Endodermal cell (in vitro differentiated cells): ENCODE results near the gene PPP2R5C. TPM values are rescaled to one million over a fixed set of nuclear protein-coding genes. Genes with fewer than 3 reads are reported as not detected.

Experiments
- DNase-seq: peaks from one replicate; pipeline ENCODE4 v3.0.0-alpha.2; 2017
- H3K27ac ChIP-seq: 2 replicates; pipeline ENCODE4 v1.5.1; 2013; ENCODE audit warnings: mild to moderate bottlenecking, low read depth, low read length, moderate library complexity
- H3K27me3 ChIP-seq: 2 replicates; pipeline ENCODE4 v1.6.1; 2013; ENCODE audit warnings: mild to moderate bottlenecking, low read length, moderate library complexity; ENCODE audit not compliant: insufficient read depth, control insufficient read depth, poor library complexity, severe bottlenecking
- H3K36me3 ChIP-seq: 2 replicates; pipeline ENCODE4 v1.7.0; 2013; ENCODE audit warnings: mild to moderate bottlenecking, low read length, moderate library complexity; ENCODE audit not compliant: control insufficient read depth, insufficient read depth
- H3K4me1 ChIP-seq: one replicate; pipeline ENCODE4 v1.7.0; 2013; ENCODE audit warnings: low read length; ENCODE audit not compliant: control insufficient read depth, insufficient read depth
- H3K4me3 ChIP-seq: 2 replicates; pipeline ENCODE4 v1.5.1; 2013; ENCODE audit warnings: mild to moderate bottlenecking, low read length, moderate library complexity
- H3K9ac ChIP-seq: 2 replicates; pipeline ENCODE4 v1.6.1; 2013; ENCODE audit warnings: mild to moderate bottlenecking, low read length, moderate library complexity; ENCODE audit not compliant: poor library complexity, severe bottlenecking; ENCODE audit errors: extremely low read depth
- H3K9me3 ChIP-seq: 2 replicates; pipeline ENCODE4 v1.6.1; 2013; ENCODE audit warnings: mild to moderate bottlenecking, low read length, moderate library complexity; ENCODE audit not compliant: control insufficient read depth
- H3K27ac Mint-ChIP-seq: 2 replicates; pipeline ENCODE4 v1.8.0; 2020; ENCODE audit warnings: mixed read lengths
- H3K27me3 Mint-ChIP-seq: 2 replicates; pipeline ENCODE4 v1.8.0; 2021; ENCODE audit warnings: mild to moderate bottlenecking, mixed read lengths; ENCODE audit not compliant: insufficient read depth
- H3K36me3 Mint-ChIP-seq: 2 replicates; pipeline ENCODE4 v1.8.0; 2020; ENCODE audit warnings: low read depth, mixed read lengths
- H3K4me1 Mint-ChIP-seq: 2 replicates; pipeline ENCODE4 v1.8.0; 2020; ENCODE audit warnings: mixed read lengths
- H3K4me3 Mint-ChIP-seq: 2 replicates; pipeline ENCODE4 v1.8.0; 2020; ENCODE audit warnings: mild to moderate bottlenecking, moderate library complexity, mixed read lengths
- H3K9me3 Mint-ChIP-seq: 2 replicates; pipeline ENCODE4 v1.8.0; 2020; ENCODE audit warnings: mild to moderate bottlenecking, mixed read lengths
- WGBS, 2 experiments: methylation state at CpG; one replicate each; pipeline versions ENCODE4 v1.1.5 to v1.1.7; 2013; ENCODE audit warnings: missing lambda C conversion rate in 2 of 2, mixed read lengths in 1 of 2; ENCODE audit not compliant: insufficient coverage in 1 of 2, insufficient read length in 1 of 2; 5-methylcytosine and 5-hydroxymethylcytosine counted together
- total RNA-seq, 2 donors: library from RNA; stranded (reverse); fragmentation: NEBNext Ultra II Directional in 1 of 2; extraction: Animal tissue kit (Norgen Biotek cat#: 25700) in 1 of 2; gene quantifications; 2 replicates in 1 of 2; 3 replicates in 1 of 2; pipeline ENCODE4 v1.2.1, GENCODE V29; 2021
- TF ChIP-seq, protein P1 (sequence below): fragments of 200-600 bp; sonication (generic); conservative IDR thresholded peaks from 2 replicates; pipeline ENCODE4 v1.5.0; 2021; ENCODE audit warnings: antibody characterized with exemption, mild to moderate bottlenecking

Gene PPP2R5C
- total RNA-seq, 2 donors from 2014 or later: 116 to 117 TPM

DNA sequence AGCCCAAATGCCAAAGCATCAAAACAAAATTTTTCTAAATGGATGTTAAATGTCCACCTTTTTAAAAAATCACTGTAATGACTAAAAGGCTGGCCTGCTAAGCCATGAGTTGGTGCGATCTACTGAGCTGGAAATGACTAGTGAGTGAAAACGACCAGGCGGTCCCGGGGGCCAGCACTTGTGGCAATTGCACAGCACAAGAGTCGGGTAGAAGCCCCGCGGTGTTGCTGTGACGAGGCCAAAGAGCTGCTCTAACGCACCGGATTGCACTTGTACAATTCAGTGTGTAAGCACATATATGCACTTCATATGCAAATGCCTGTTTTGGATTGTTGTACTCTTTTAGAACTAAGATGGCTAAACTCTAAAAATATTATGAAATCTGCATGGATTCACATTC lies 138.7 kb downstream of the PPP2R5C start:
- H3K4me3 ChIP-seq: no peak overlapping the region
- WGBS, 2 experiments: 91 to 92% methylated on average over 10 of the region's 10 CpGs
- H3K9ac ChIP-seq: no peak overlapping the region
- no peak overlapping the region for H3K27ac ChIP-seq
- no peak for DNase-seq
- H3K4me1 Mint-ChIP-seq: no peaks in the 10 kb centered on the region
- H3K9me3 Mint-ChIP-seq: no peaks in the 10 kb centered on the region
- H3K27me3 Mint-ChIP-seq: no peaks in the 10 kb centered on the region
- TF ChIP-seq, protein P1, sequence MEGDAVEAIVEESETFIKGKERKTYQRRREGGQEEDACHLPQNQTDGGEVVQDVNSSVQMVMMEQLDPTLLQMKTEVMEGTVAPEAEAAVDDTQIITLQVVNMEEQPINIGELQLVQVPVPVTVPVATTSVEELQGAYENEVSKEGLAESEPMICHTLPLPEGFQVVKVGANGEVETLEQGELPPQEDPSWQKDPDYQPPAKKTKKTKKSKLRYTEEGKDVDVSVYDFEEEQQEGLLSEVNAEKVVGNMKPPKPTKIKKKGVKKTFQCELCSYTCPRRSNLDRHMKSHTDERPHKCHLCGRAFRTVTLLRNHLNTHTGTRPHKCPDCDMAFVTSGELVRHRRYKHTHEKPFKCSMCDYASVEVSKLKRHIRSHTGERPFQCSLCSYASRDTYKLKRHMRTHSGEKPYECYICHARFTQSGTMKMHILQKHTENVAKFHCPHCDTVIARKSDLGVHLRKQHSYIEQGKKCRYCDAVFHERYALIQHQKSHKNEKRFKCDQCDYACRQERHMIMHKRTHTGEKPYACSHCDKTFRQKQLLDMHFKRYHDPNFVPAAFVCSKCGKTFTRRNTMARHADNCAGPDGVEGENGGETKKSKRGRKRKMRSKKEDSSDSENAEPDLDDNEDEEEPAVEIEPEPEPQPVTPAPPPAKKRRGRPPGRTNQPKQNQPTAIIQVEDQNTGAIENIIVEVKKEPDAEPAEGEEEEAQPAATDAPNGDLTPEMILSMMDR: no peak
- H3K27ac Mint-ChIP-seq: no peak overlapping the region
- no peaks in the 10 kb centered on the region for H3K9me3 ChIP-seq
- H3K36me3 ChIP-seq: peaks cover 87% of the 10 kb centered on the region
- peaks cover 79% of the 10 kb centered on the region for H3K36me3 Mint-ChIP-seq
- H3K4me1 ChIP-seq: no peaks in the 10 kb centered on the region
- H3K4me3 Mint-ChIP-seq: no peak overlapping the region
- H3K27me3 ChIP-seq: no peaks in the 10 kb centered on the region

DNA sequence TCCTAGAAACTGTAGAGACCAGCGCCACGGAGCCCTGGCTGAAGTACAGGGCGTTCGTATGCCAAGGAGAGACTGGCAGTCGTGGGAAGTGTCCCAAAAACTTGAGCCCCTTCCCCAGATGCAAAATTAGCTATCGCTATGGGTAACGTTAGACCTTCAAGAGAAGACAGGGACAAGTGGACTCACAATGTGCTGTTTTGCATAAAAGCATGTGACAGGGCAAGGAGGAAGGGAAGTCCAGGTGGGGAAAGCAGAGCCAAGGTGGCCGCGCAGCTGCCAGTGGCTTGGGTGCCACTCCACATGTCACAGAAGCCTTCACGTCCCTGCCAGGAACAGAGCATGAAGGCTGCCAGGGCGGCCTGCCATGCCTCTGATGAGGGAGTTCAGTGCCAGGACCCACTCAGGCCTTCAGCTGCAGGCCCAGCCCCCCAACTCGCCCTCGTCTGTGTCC lies 141.6 kb downstream of the PPP2R5C start:
- no peak overlapping the region for H3K9ac ChIP-seq
- no peak overlapping the region for H3K27ac Mint-ChIP-seq
- no peak overlapping the region for H3K4me3 ChIP-seq
- H3K27me3 ChIP-seq: no peaks in the 10 kb centered on the region
- no peaks in the 10 kb centered on the region for H3K9me3 ChIP-seq
- H3K4me3 Mint-ChIP-seq: no peak overlapping the region
- peaks cover 7% of the 10 kb centered on the region for H3K4me1 Mint-ChIP-seq
- H3K27me3 Mint-ChIP-seq: peaks cover 2% of the 10 kb centered on the region
- H3K4me1 ChIP-seq: peaks cover 4% of the 10 kb centered on the region
- H3K36me3 Mint-ChIP-seq: peaks cover 79% of the 10 kb centered on the region
- H3K36me3 ChIP-seq: peaks cover 81% of the 10 kb centered on the region
- no peak for DNase-seq
- TF ChIP-seq, protein P1: no peak
- H3K9me3 Mint-ChIP-seq: no peaks in the 10 kb centered on the region
- H3K27ac ChIP-seq: no peak overlapping the region
- 94 to 98% methylated on average over 13 of the region's 13 CpGs for WGBS, 2 experiments

DNA sequence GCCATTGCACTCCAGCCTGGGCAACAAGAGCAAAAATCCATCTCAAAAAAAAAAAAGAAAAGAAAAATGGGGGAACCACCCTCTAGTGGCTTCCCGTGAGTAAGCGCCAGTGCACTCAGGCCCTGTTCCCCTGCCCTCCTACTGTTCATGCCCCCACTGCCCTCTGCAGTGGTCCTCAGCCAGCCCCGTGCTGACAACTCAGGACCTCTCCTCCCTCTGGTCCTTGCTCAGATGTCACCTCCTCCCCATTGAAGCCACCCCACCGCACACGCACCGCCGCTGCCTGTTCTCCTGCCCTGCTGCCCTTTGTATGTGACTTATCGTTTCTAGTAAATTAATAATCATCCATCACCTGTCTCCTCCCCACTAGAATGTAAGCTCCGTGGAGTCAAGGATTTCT lies 144.1 kb downstream of the PPP2R5C start:
- H3K4me3 ChIP-seq: no peak overlapping the region
- no peak overlapping the region for H3K27ac ChIP-seq
- H3K27me3 ChIP-seq: no peaks in the 10 kb centered on the region
- H3K9me3 Mint-ChIP-seq: no peaks in the 10 kb centered on the region
- H3K36me3 ChIP-seq: peaks cover 72% of the 10 kb centered on the region
- peaks cover 4% of the 10 kb centered on the region for H3K4me1 ChIP-seq
- peaks cover 2% of the 10 kb centered on the region for H3K27me3 Mint-ChIP-seq
- no peak overlapping the region for H3K9ac ChIP-seq
- 92 to 96% methylated on average over 6 to 9 of the region's 9 CpGs for WGBS, 2 experiments
- H3K9me3 ChIP-seq: no peaks in the 10 kb centered on the region
- H3K36me3 Mint-ChIP-seq: peaks cover 77% of the 10 kb centered on the region
- TF ChIP-seq, protein P1: no peak
- no peak overlapping the region for H3K4me3 Mint-ChIP-seq
- H3K27ac Mint-ChIP-seq: no peak overlapping the region
- H3K4me1 Mint-ChIP-seq: peaks cover 7% of the 10 kb centered on the region
- no peak for DNase-seq
